ENCODE measurements around the gene SPTBN1.
A peak's percentile ranks its signal among the peaks of the same experiment; 100 is the strongest.

The SPTBN1 gene

GRCh38 chr2:54588244-54588899, 132.2 kb downstream of the SPTBN1 start:
- H3K27me3 Mint-ChIP-seq = no peaks in the 10 kb centered on the region
- peaks cover 4% of the 10 kb centered on the region for H3K36me3 Mint-ChIP-seq (ENCODE audit: insufficient read depth)
- peaks cover 41 to 65% of the 10 kb centered on the region in 2 donors for H3K4me1 Mint-ChIP-seq (ENCODE audit: low read depth in 2 of 2)
- H3K4me3 Mint-ChIP-seq = peak overlapping the region; percentile 41 to 50
- ATAC-seq (replicated peaks) (no peak), DNase-seq (no peak)
- no peaks in the 10 kb centered on the region for H3K9me3 Mint-ChIP-seq
- peak overlapping the region; percentile 80 for H3K27ac Mint-ChIP-seq

GRCh38 chr2:54589038-54589339, 132.9 kb downstream of the SPTBN1 start:
- peak overlapping the region; percentile 46 to 53 for H3K27ac Mint-ChIP-seq
- ATAC-seq (replicated peaks) (no peak), DNase-seq (no peak)
- H3K36me3 Mint-ChIP-seq (ENCODE audit: insufficient read depth) = no peaks in the 10 kb centered on the region
- H3K4me1 Mint-ChIP-seq (ENCODE audit: low read depth in 2 of 2) = peaks cover 43 to 61% of the 10 kb centered on the region in 2 donors
- peak overlapping the region; percentile 48 to 56 for H3K4me3 Mint-ChIP-seq
- no peaks in the 10 kb centered on the region for H3K27me3 Mint-ChIP-seq
- H3K9me3 Mint-ChIP-seq = no peaks in the 10 kb centered on the region

GRCh38 chr2:54589340-54590215, 133.5 kb downstream of the SPTBN1 start:
- DNase-seq (no peak), ATAC-seq (replicated peaks) (peak; percentile 67)
- H3K27me3 Mint-ChIP-seq = no peaks in the 10 kb centered on the region
- peaks cover 41 to 56% of the 10 kb centered on the region in 2 donors for H3K4me1 Mint-ChIP-seq (ENCODE audit: low read depth in 2 of 2)
- H3K9me3 Mint-ChIP-seq = no peaks in the 10 kb centered on the region
- H3K36me3 Mint-ChIP-seq (ENCODE audit: insufficient read depth) = no peaks in the 10 kb centered on the region
- peak overlapping the region; percentile 46 to 53 for H3K27ac Mint-ChIP-seq
- peak overlapping the region; percentile 48 to 56 for H3K4me3 Mint-ChIP-seq

GRCh38 chr2:54590216-54591120, 134.3 kb downstream of the SPTBN1 start:
- H3K9me3 Mint-ChIP-seq = no peaks in the 10 kb centered on the region
- H3K4me1 Mint-ChIP-seq (ENCODE audit: low read depth in 2 of 2) = peaks cover 39 to 48% of the 10 kb centered on the region in 2 donors
- H3K4me3 Mint-ChIP-seq = peak overlapping the region in 1 of 2 donors; percentile 5
- H3K36me3 Mint-ChIP-seq (ENCODE audit: insufficient read depth) = peaks cover 6% of the 10 kb centered on the region
- ATAC-seq (replicated peaks) = no peak
- peak overlapping the region; percentile 19 to 63 for H3K27ac Mint-ChIP-seq
- no peaks in the 10 kb centered on the region for H3K27me3 Mint-ChIP-seq
- DNase-seq = no peak

GRCh38 chr2:54591551-54591950, 135.4 kb downstream of the SPTBN1 start:
- peaks cover 6% of the 10 kb centered on the region for H3K36me3 Mint-ChIP-seq (ENCODE audit: insufficient read depth)
- no peak overlapping the region for H3K4me3 Mint-ChIP-seq
- H3K27ac Mint-ChIP-seq = peak overlapping the region in 1 of 2 donors; percentile 63
- DNase-seq (no peak), ATAC-seq (replicated peaks) (no peak)
- H3K27me3 Mint-ChIP-seq = no peaks in the 10 kb centered on the region
- H3K4me1 Mint-ChIP-seq (ENCODE audit: low read depth in 2 of 2) = peaks cover 46 to 54% of the 10 kb centered on the region in 2 donors
- no peaks in the 10 kb centered on the region for H3K9me3 Mint-ChIP-seq

GRCh38 chr2:54593249-54593648, 137.1 kb downstream of the SPTBN1 start:
- H3K4me3 Mint-ChIP-seq = no peak overlapping the region
- H3K9me3 Mint-ChIP-seq = no peaks in the 10 kb centered on the region
- no peak for ATAC-seq (replicated peaks)
- H3K27me3 Mint-ChIP-seq = no peaks in the 10 kb centered on the region
- peaks cover 48 to 54% of the 10 kb centered on the region in 2 donors for H3K4me1 Mint-ChIP-seq (ENCODE audit: low read depth in 2 of 2)
- peaks cover 13% of the 10 kb centered on the region for H3K36me3 Mint-ChIP-seq (ENCODE audit: insufficient read depth)
- DNase-seq = no peak
- H3K27ac Mint-ChIP-seq = peak overlapping the region; percentile 57 to 59

GRCh38 chr2:54594048-54594447, 137.9 kb downstream of the SPTBN1 start:
- DNase-seq (no peak), ATAC-seq (replicated peaks) (no peak)
- H3K27ac Mint-ChIP-seq = peak overlapping the region in 1 of 2 donors; percentile 32
- no peaks in the 10 kb centered on the region for H3K9me3 Mint-ChIP-seq
- H3K36me3 Mint-ChIP-seq (ENCODE audit: insufficient read depth) = peaks cover 13% of the 10 kb centered on the region
- H3K4me3 Mint-ChIP-seq = no peak overlapping the region
- peaks cover 45 to 48% of the 10 kb centered on the region in 2 donors for H3K4me1 Mint-ChIP-seq (ENCODE audit: low read depth in 2 of 2)
- H3K27me3 Mint-ChIP-seq = no peaks in the 10 kb centered on the region

GRCh38 chr2:54595161-54595803, 139.2 kb downstream of the SPTBN1 start:
- DNase-seq (no peak), ATAC-seq (replicated peaks) (no peak)
- H3K4me3 Mint-ChIP-seq = peak overlapping the region in 1 of 2 donors; percentile 76
- H3K27ac Mint-ChIP-seq = peak overlapping the region in 1 of 2 donors; percentile 93
- H3K36me3 Mint-ChIP-seq (ENCODE audit: insufficient read depth) = peaks cover 21% of the 10 kb centered on the region
- H3K9me3 Mint-ChIP-seq = no peaks in the 10 kb centered on the region
- no peaks in the 10 kb centered on the region for H3K27me3 Mint-ChIP-seq
- peaks cover 42 to 48% of the 10 kb centered on the region in 2 donors for H3K4me1 Mint-ChIP-seq (ENCODE audit: low read depth in 2 of 2)

- Mint-ChIP-seq H3K36me3 (ENCODE audit: insufficient read depth) (peaks cover 27% of the 10 kb centered on the region), H3K27ac (peak overlapping the region; percentile 87 to 93), H3K4me3 (peak overlapping the region; percentile 76), H3K4me1 (ENCODE audit: low read depth in 2 of 2) (peaks cover 39 to 46% of the 10 kb centered on the region in 2 donors), H3K9me3 (no peaks in the 10 kb centered on the region), H3K27me3 (no peaks in the 10 kb centered on the region)
- peak; percentile 33 for ATAC-seq (replicated peaks)
- DNase-seq = no peak
These were observed 140.1 kb downstream of the SPTBN1 start for GRCh38 chr2:54595999-54596902.

- Mint-ChIP-seq H3K36me3 (ENCODE audit: insufficient read depth) (peaks cover 32% of the 10 kb centered on the region), H3K27ac (peak overlapping the region; percentile 87 to 93), H3K4me1 (ENCODE audit: low read depth in 2 of 2) (peaks cover 49 to 54% of the 10 kb centered on the region in 2 donors), H3K27me3 (no peaks in the 10 kb centered on the region), H3K9me3 (no peaks in the 10 kb centered on the region), H3K4me3 (peak overlapping the region; percentile 76)
- DNase-seq = peak in 1 of 3 experiments; percentile 16
- ATAC-seq (replicated peaks) = peak; percentile 46
These were observed 141.2 kb downstream of the SPTBN1 start for GRCh38 chr2:54597153-54597848.

- peak overlapping the region in 1 of 2 donors; percentile 76 for H3K4me3 Mint-ChIP-seq
- peaks cover 57 to 58% of the 10 kb centered on the region in 2 donors for H3K4me1 Mint-ChIP-seq (ENCODE audit: low read depth in 2 of 2)
- DNase-seq = no peak
- H3K27ac Mint-ChIP-seq = no peak overlapping the region
- ATAC-seq (replicated peaks) = no peak
- no peaks in the 10 kb centered on the region for H3K27me3 Mint-ChIP-seq
- peaks cover 32% of the 10 kb centered on the region for H3K36me3 Mint-ChIP-seq (ENCODE audit: insufficient read depth)
- no peaks in the 10 kb centered on the region for H3K9me3 Mint-ChIP-seq
These were observed 142.5 kb downstream of the SPTBN1 start for GRCh38 chr2:54598347-54599325.
